DOHH2 (cell line): Measurements from ENCODE around the gene CHCHD3.

ENCODE experiments used
- CTCF ChIP-seq: fragments of 200-600 bp; sonication (generic); IDR thresholded peaks from one replicate; pipeline ENCODE4 v1.5.1; 2014; ENCODE audit warnings: antibody characterized with exemption, mild to moderate bottlenecking, low read depth, low read length; ENCODE audit not compliant: poor library complexity, severe bottlenecking
- EZH2phosphoT487 ChIP-seq: fragments of 200-600 bp; sonication (generic); IDR thresholded peaks from 2 replicates; pipeline ENCODE4 v1.6.1; 2017; ENCODE audit warnings: borderline replicate concordance, mild to moderate bottlenecking, antibody characterized with exemption, low read length, moderate library complexity, mixed read lengths

GRCh38 chr7:133020496-133020895 is 61.4 kb downstream of the CHCHD3 start:
- TF ChIP-seq CTCF, result no peak
- no peak for TF ChIP-seq EZH2phosphoT487
